Astrocyte of the cerebellum (primary cell): ENCODE data around the gene UPK3A.

Experiments used
- DNase-seq: peaks from one replicate; pipeline ENCODE4 v3.0.0-alpha.2; 2011; ENCODE audit warnings: low read depth
- H3K4me3 ChIP-seq: 2 replicates; pipeline ENCODE4 v1.5.1; 2011; ENCODE audit warnings: mild to moderate bottlenecking, low read depth, low read length, moderate library complexity
- in situ Hi-C: cut with HindIII; loops from 2 replicates; pipeline ENCODE4 v1.10.0; 2017; ENCODE audit warnings: low sequenced_read_pairs
- TF ChIP-seq, protein P1 (sequence below): IDR thresholded peaks from 2 replicates; pipeline ENCODE4 v1.5.1; 2012; ENCODE audit warnings: low read length, low read depth, moderate library complexity, mild to moderate bottlenecking; ENCODE audit errors: missing control alignments

UPK3A gene

DNA sequence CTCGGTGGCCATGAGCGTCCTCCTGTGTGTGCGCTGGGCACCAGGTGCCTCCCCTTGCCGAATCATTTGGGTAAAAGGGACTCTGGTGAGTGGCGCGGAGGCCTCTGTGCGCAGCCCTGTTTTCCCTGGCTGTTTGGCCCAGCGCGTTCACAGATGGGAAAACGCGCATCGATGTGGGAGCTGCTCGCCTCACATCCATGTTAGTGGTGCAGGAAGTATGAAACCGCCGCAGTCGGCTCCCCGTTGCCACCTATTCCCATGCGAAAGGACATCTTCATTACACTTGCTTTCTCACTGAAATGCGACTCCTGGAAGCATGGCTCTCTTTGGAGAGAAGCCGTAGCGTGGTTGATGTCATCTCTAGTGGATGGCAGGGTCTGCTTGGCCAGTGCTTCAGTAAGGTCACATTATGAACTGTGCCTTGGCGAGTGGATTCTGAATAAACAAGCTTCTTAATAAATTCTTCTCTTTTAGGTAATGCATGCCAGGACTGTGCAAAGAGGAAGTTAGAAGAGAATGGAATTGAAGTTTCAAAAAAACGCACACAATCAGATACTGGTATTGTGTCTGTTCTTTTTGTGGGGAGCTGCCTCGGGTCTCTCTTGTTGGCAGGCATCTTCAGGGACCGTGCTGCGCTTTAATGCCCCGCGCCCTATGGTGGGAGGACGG is 51.2 kb downstream of the UPK3A start:
- no peak for DNase-seq
- no peak overlapping the region for H3K4me3 ChIP-seq
- TF ChIP-seq, protein P1, sequence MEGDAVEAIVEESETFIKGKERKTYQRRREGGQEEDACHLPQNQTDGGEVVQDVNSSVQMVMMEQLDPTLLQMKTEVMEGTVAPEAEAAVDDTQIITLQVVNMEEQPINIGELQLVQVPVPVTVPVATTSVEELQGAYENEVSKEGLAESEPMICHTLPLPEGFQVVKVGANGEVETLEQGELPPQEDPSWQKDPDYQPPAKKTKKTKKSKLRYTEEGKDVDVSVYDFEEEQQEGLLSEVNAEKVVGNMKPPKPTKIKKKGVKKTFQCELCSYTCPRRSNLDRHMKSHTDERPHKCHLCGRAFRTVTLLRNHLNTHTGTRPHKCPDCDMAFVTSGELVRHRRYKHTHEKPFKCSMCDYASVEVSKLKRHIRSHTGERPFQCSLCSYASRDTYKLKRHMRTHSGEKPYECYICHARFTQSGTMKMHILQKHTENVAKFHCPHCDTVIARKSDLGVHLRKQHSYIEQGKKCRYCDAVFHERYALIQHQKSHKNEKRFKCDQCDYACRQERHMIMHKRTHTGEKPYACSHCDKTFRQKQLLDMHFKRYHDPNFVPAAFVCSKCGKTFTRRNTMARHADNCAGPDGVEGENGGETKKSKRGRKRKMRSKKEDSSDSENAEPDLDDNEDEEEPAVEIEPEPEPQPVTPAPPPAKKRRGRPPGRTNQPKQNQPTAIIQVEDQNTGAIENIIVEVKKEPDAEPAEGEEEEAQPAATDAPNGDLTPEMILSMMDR: no peak
- in situ Hi-C loops: no loop called here

DNA sequence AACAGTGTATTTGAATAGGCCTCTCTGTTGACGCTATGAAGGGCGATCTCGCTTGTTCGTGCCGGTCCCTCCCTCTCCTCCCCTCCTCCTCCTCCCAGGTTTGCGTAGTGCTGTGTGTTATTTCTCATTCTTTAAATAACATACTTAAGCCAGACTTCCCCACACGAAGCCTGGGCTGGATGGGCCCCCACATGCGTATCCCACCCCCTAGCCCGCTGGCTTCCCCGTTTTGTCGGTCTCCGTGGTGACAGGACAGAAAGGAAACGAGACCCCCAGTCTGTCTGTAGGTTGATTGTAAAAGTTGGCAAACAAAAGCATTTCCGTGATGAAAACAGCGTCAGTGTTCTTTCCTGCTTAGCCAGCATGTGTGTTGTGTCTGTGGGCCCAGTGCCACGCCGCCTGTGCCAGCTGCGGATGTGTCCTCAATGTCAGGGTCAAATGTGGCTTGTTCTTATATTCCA is 52.3 kb downstream of the UPK3A start:
- no peak overlapping the region for H3K4me3 ChIP-seq
- in situ Hi-C loops: no loop called here
- TF ChIP-seq, protein P1: no peak
- no peak for DNase-seq

DNA sequence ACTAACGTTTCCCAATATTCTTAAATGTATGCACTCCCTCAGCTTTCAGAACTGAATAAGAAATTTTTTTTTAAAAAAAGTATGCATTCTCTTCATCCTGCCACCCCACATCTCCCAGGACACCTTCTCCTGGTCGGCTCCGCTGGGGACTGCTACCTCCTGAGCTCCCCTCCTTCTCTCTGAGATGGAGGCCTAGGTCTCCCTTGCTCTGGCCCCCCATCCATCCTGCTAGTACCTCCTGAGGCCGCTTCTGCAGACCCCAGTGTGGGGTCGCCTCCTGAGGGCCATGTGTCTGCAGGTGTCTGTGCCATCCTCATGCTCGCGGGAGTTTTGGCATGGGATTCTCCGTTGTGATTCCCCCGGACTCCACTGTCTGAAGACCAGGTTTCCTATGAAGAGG is 52.8 kb downstream of the UPK3A start:
- in situ Hi-C loops: no loop called here
- TF ChIP-seq, protein P1: no peak
- DNase-seq: no peak
- H3K4me3 ChIP-seq: no peak overlapping the region

DNA sequence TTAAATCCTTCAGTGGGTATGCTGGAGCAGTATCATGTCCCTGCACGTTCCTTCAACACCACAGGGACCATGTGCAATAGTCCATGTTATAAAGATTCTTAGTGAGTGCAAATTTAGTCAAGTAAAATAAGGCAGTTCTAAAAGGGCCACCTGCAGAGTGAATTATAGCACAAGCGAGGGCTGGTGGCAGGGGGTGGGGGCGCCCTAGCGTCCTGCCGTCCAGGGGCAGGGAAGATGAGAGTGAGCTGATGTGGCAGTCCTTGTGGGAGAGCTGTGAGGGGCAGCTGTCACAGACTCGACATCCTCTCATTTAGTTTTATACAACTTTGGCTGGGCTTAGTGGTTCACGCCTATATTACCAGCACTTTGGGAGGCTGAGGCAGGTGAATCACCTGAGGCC is 54.0 kb downstream of the UPK3A start:
- in situ Hi-C loops: no loop called here
- DNase-seq: no peak
- H3K4me3 ChIP-seq: no peak overlapping the region
- TF ChIP-seq, protein P1: no peak

DNA sequence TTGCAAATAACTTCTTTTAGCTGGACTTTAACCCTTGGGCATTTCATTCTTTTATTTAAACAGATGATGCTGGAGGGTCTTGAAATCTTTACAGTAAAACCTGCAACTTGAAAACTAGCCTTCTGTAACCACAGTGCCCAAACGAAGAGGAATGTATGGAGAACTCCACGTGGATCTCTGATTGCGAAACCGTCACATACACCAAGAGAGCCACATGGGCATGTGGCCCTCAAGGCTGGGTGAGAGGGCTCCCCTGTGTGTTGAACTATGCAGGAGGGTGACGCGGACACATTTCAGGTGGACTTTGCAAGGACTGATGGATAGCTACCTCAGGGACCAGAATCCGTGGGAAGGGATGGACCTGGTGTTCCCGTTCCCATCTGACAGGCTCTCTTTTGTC is 55.6 kb downstream of the UPK3A start:
- in situ Hi-C loops: no loop called here
- no peak for DNase-seq
- TF ChIP-seq, protein P1: no peak

DNA sequence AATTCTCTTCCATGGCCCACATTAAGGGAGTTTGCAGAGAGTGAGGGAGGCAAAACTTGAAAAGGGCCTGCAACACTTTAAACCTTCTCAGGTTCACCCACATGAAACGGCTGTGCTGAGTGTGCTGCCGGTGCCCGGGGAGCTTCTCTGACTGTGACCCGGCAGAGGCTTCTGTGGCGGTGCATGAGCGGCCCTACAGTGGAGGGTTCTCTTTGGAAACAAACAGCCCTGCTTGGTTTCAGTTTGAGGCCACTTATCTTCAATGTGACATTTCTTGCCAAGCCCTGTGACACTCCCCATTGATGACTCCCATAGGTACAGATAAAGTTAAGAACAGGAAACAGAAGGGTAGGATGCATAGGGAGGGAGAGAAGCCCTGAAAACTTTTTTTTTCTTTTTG is 56.7 kb downstream of the UPK3A start:
- DNase-seq: no peak
- H3K4me3 ChIP-seq: no peak overlapping the region
- in situ Hi-C loops: no loop called here
- TF ChIP-seq, protein P1: no peak

More for the DNA sequence above, 55.6 kb downstream of the UPK3A start:
- no peak overlapping the region for H3K4me3 ChIP-seq
